GM23338 (cell line): ENCODE data around the gene PHKG2. TPM values are rescaled to one million over a fixed set of nuclear protein-coding genes. Genes with fewer than 3 reads are reported as not detected.
A peak's percentile ranks its signal among the peaks of the same experiment; 100 is the strongest.

Experiments
- ATAC-seq: fragments of 200-7000 bp; cut with Tn5 transposase; 3 replicates; pipeline ENCODE4 v1.9.1; 2020
- DNase-seq: peaks from one replicate; pipeline ENCODE4 v3.0.0-alpha.2; 2015; ENCODE audit warnings: low spot score
- H2AFZ ChIP-seq: fragments of 200-600 bp; sonication (generic); 2 replicates; pipeline ENCODE4 v1.8.0; 2016; ENCODE audit warnings: antibody characterized with exemption, mild to moderate bottlenecking, moderate library complexity
- H3F3A ChIP-seq: fragments of 200-600 bp; sonication (generic); replicated peaks from 2 replicates; pipeline ENCODE4 v1.8.0; 2017; ENCODE audit warnings: antibody characterized with exemption, mixed run types, low read depth
- H3K27ac ChIP-seq: fragments of 200-600 bp; sonication (generic); 2 replicates; pipeline ENCODE4 v1.6.1; 2016; ENCODE audit warnings: low read depth
- H3K27me3 ChIP-seq: fragments of 200-600 bp; sonication (generic); 2 replicates; pipeline ENCODE4 v1.8.0; 2016; ENCODE audit warnings: mild to moderate bottlenecking, mixed run types, moderate library complexity; ENCODE audit not compliant: insufficient read depth
- H3K36me3 ChIP-seq: fragments of 200-600 bp; sonication (generic); 2 replicates; pipeline ENCODE4 v1.8.0; 2016; ENCODE audit warnings: mild to moderate bottlenecking; ENCODE audit not compliant: insufficient read depth
- H3K4me1 ChIP-seq: fragments of 200-600 bp; sonication (generic); 2 replicates; pipeline ENCODE4 v1.8.0; 2016; ENCODE audit warnings: mild to moderate bottlenecking, moderate library complexity; ENCODE audit not compliant: insufficient read depth
- H3K4me2 ChIP-seq: fragments of 200-600 bp; sonication (generic); 2 replicates; pipeline ENCODE4 v1.7.1; 2017; ENCODE audit warnings: mixed run types
- H3K4me3 ChIP-seq: fragments of 200-600 bp; sonication (generic); 2 replicates; pipeline ENCODE4 v1.6.1; 2016; ENCODE audit warnings: mixed run types
- H3K79me2 ChIP-seq: fragments of 200-600 bp; sonication (generic); replicated peaks from 2 replicates; pipeline ENCODE4 v1.8.0; 2017; ENCODE audit warnings: mild to moderate bottlenecking; ENCODE audit not compliant: insufficient read depth
- H3K9me2 ChIP-seq: fragments of 200-600 bp; sonication (generic); 2 replicates; pipeline ENCODE4 v1.8.0; 2017; ENCODE audit not compliant: insufficient read depth
- H4K20me1 ChIP-seq: fragments of 200-600 bp; sonication (generic); replicated peaks from 2 replicates; pipeline ENCODE4 v1.8.0; 2017; ENCODE audit warnings: mild to moderate bottlenecking; ENCODE audit not compliant: insufficient read depth
- H3K27ac Mint-ChIP-seq: 2 replicates; pipeline ENCODE4 v1.8.0; 2020; ENCODE audit warnings: inconsistent platforms, mild to moderate bottlenecking, moderate library complexity, mixed read lengths
- H3K27me3 Mint-ChIP-seq: 3 replicates; pipeline ENCODE4 v1.8.0; 2022; ENCODE audit warnings: low read depth, mild to moderate bottlenecking, moderate library complexity, mixed read lengths, inconsistent platforms; ENCODE audit not compliant: insufficient read depth, poor library complexity
- H3K36me3 Mint-ChIP-seq: 3 replicates; pipeline ENCODE4 v1.8.0; 2021; ENCODE audit warnings: low read depth, mild to moderate bottlenecking, inconsistent platforms, moderate library complexity, mixed read lengths
- H3K4me1 Mint-ChIP-seq: 3 replicates; pipeline ENCODE4 v1.8.0; 2020; ENCODE audit warnings: mild to moderate bottlenecking, inconsistent platforms, mixed read lengths
- H3K4me3 Mint-ChIP-seq: 3 replicates; pipeline ENCODE4 v1.8.0; 2021; ENCODE audit warnings: moderate library complexity, mild to moderate bottlenecking, inconsistent platforms, mixed read lengths
- H3K9me3 Mint-ChIP-seq: 3 replicates; pipeline ENCODE4 v1.8.0; 2020; ENCODE audit warnings: moderate library complexity, mild to moderate bottlenecking, inconsistent platforms, mixed read lengths
- EZH2 ChIP-seq: fragments of 200-600 bp; sonication (generic); IDR thresholded peaks from one replicate; pipeline ENCODE4 v1.8.0; 2017; ENCODE audit warnings: antibody characterized with exemption, mild to moderate bottlenecking, low read depth; ENCODE audit not compliant: unreplicated experiment
- NANOG ChIP-seq: IDR thresholded peaks from 2 replicates; pipeline ENCODE4 v1.6.1; 2016; ENCODE audit warnings: antibody characterized with exemption, borderline replicate concordance
- STAT1 ChIP-seq: IDR thresholded peaks from one replicate; pipeline ENCODE4 v1.6.1; 2016; ENCODE audit warnings: antibody characterized with exemption; ENCODE audit not compliant: unreplicated experiment
- ZNF114 ChIP-seq: fragments of 250-450 bp; sonication (Bioruptor Pico); IDR thresholded peaks from 2 replicates; pipeline ENCODE4 v1.5.0; 2020; ENCODE audit warnings: mild to moderate bottlenecking, moderate library complexity
- polyA plus RNA-seq: library from polyadenylated mRNA; unstranded; fragments of >200 nt; fragmentation: Nextera tagmentation; extraction: Ambion mirVana; gene quantifications from 2 replicates; pipeline ENCODE4 v1.2.1, GENCODE V29; 2016
- total RNA-seq: library from RNA; depleted of rRNA; stranded (reverse); fragments of >200 nt; shearing (Covaris generic); gene quantifications from 2 replicates; pipeline ENCODE4 v1.2.3, GENCODE V29; 2014
- TF ChIP-seq, protein P1 (sequence below): fragments of 250-450 bp; sonication (Bioruptor Pico); IDR thresholded peaks from 2 replicates; pipeline ENCODE4 v1.5.0; 2020; ENCODE audit warnings: mild to moderate bottlenecking, moderate library complexity
- TF ChIP-seq, protein P2 (sequence below): IDR thresholded peaks from 2 replicates; pipeline ENCODE4 v1.6.1; 2016; ENCODE audit warnings: antibody characterized with exemption

PHKG2 gene
- total and polyA plus RNA-seq, 2 experiments from 2014 or later, result 26.9 to 27.0 TPM

DNA sequence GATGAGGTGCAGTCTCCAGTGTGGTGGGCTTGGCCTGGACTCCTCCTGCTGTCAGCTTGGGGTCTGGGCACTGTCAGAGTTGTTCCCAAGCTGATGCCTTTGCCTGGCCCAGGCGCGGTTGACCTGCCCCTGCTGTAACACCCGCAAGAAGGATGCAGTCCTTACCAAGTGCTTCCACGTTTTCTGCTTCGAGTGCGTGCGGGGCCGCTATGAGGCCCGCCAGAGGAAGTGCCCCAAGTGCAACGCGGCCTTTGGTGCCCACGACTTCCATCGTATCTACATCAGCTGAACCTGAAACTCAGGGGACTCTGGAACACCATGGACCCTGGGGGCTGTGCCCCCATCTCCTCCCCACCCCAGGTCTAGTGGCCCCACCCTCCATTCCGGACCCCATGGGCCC is 25.6 kb downstream of the PHKG2 start (continued):
- TF ChIP-seq, protein P1, sequence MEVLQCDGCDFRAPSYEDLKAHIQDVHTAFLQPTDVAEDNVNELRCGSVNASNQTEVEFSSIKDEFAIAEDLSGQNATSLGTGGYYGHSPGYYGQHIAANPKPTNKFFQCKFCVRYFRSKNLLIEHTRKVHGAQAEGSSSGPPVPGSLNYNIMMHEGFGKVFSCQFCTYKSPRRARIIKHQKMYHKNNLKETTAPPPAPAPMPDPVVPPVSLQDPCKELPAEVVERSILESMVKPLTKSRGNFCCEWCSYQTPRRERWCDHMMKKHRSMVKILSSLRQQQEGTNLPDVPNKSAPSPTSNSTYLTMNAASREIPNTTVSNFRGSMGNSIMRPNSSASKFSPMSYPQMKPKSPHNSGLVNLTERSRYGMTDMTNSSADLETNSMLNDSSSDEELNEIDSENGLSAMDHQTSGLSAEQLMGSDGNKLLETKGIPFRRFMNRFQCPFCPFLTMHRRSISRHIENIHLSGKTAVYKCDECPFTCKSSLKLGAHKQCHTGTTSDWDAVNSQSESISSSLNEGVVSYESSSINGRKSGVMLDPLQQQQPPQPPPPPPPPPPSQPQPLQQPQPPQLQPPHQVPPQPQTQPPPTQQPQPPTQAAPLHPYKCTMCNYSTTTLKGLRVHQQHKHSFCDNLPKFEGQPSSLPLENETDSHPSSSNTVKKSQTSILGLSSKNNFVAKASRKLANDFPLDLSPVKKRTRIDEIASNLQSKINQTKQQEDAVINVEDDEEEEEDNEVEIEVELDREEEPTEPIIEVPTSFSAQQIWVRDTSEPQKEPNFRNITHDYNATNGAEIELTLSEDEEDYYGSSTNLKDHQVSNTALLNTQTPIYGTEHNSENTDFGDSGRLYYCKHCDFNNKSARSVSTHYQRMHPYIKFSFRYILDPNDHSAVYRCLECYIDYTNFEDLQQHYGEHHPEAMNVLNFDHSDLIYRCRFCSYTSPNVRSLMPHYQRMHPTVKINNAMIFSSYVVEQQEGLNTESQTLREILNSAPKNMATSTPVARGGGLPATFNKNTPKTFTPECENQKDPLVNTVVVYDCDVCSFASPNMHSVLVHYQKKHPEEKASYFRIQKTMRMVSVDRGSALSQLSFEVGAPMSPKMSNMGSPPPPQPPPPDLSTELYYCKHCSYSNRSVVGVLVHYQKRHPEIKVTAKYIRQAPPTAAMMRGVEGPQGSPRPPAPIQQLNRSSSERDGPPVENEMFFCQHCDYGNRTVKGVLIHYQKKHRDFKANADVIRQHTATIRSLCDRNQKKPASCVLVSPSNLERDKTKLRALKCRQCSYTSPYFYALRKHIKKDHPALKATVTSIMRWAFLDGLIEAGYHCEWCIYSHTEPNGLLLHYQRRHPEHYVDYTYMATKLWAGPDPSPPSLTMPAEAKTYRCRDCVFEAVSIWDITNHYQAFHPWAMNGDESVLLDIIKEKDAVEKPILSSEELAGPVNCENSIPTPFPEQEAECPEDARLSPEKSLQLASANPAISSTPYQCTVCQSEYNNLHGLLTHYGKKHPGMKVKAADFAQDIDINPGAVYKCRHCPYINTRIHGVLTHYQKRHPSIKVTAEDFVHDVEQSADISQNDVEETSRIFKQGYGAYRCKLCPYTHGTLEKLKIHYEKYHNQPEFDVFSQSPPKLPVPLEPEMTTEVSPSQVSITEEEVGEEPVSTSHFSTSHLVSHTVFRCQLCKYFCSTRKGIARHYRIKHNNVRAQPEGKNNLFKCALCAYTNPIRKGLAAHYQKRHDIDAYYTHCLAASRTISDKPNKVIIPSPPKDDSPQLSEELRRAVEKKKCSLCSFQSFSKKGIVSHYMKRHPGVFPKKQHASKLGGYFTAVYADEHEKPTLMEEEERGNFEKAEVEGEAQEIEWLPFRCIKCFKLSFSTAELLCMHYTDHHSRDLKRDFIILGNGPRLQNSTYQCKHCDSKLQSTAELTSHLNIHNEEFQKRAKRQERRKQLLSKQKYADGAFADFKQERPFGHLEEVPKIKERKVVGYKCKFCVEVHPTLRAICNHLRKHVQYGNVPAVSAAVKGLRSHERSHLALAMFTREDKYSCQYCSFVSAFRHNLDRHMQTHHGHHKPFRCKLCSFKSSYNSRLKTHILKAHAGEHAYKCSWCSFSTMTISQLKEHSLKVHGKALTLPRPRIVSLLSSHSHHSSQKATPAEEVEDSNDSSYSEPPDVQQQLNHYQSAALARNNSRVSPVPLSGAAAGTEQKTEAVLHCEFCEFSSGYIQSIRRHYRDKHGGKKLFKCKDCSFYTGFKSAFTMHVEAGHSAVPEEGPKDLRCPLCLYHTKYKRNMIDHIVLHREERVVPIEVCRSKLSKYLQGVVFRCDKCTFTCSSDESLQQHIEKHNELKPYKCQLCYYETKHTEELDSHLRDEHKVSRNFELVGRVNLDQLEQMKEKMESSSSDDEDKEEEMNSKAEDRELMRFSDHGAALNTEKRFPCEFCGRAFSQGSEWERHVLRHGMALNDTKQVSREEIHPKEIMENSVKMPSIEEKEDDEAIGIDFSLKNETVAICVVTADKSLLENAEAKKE (CRISPR knock-in tag), result no peak
- TF ChIP-seq EZH2, result no peak
- TF ChIP-seq, protein P2, sequence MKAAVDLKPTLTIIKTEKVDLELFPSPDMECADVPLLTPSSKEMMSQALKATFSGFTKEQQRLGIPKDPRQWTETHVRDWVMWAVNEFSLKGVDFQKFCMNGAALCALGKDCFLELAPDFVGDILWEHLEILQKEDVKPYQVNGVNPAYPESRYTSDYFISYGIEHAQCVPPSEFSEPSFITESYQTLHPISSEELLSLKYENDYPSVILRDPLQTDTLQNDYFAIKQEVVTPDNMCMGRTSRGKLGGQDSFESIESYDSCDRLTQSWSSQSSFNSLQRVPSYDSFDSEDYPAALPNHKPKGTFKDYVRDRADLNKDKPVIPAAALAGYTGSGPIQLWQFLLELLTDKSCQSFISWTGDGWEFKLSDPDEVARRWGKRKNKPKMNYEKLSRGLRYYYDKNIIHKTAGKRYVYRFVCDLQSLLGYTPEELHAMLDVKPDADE, result no peak

DNA sequence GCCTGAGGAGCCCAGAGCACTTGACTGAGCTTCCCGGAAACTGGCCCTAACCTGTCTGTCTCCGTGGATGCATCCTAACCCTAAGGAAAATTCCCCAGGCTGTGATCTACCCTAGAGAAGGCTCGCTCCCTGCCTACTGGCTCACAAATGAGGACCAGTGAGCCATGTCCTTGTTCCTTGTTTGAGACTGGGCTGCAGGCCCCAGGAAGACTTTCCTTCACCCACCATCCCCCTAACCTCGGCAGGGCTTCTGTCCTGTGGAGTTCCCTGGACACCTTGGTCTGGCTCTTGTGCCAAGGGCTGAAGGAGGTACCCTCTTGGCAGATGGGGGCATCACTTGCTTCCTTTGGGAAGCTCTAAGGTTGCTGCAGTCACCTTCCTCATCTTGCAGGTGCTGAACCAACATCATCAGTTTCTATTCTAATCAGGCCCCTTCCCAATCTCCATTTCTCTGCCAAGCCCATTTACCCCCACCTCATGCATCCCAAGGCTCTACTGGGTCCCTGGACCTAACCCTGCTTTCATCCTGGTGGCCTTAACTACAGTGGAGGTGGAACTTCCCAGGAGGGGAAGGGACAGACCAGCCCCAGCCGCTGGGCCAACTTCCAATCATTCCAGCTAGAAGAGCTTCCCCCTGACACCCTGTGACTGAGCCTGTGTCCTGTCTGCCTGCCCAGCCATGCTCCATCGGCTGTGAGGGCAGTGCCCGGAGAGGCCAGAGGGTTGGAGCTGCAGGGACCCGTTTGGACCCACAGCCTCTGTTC is 26.3 kb downstream of the PHKG2 start:
- Histone ChIP-seq H3K4me2 (peak overlapping the region; percentile 94), H3K27me3 (no peaks in the 10 kb centered on the region), H3K4me1 (no peaks in the 10 kb centered on the region; the same call in 1 of the 2 replicates), H3K79me2 (no peaks in the 10 kb centered on the region), H3K36me3 (peaks cover 4% of the 10 kb centered on the region; the same call in 1 of the 2 replicates), H2AFZ (no peak overlapping the region), H3K9me2 (no peaks in the 10 kb centered on the region), H4K20me1 (no peaks in the 10 kb centered on the region; the same call in 1 of the 2 replicates), H3K4me3 (peak overlapping the region; percentile 93), H3K27ac (peak overlapping the region; percentile 97; the same call in 1 of the 2 replicates), H3F3A (peaks cover 20% of the 10 kb centered on the region)
- Mint-ChIP-seq H3K9me3 (no peaks in the 10 kb centered on the region), H3K4me3 (peak overlapping the region; percentile 93), H3K27me3 (peaks cover 37% of the 10 kb centered on the region), H3K27ac (no peak overlapping the region), H3K36me3 (peaks cover 55% of the 10 kb centered on the region), H3K4me1 (peaks cover 23% of the 10 kb centered on the region)
- TF ChIP-seq, protein P1 (CRISPR knock-in tag), result no peak
- TF ChIP-seq STAT1 (no peak), NANOG (no peak), ZNF114 (CRISPR knock-in tag) (no peak)
- DNase-seq, result no peak
- ATAC-seq, result no peak
